ENCODE measurements around the gene FASTK.
A peak's percentile ranks its signal among the peaks of the same experiment; 100 is the strongest.

Gene FASTK

DNA sequence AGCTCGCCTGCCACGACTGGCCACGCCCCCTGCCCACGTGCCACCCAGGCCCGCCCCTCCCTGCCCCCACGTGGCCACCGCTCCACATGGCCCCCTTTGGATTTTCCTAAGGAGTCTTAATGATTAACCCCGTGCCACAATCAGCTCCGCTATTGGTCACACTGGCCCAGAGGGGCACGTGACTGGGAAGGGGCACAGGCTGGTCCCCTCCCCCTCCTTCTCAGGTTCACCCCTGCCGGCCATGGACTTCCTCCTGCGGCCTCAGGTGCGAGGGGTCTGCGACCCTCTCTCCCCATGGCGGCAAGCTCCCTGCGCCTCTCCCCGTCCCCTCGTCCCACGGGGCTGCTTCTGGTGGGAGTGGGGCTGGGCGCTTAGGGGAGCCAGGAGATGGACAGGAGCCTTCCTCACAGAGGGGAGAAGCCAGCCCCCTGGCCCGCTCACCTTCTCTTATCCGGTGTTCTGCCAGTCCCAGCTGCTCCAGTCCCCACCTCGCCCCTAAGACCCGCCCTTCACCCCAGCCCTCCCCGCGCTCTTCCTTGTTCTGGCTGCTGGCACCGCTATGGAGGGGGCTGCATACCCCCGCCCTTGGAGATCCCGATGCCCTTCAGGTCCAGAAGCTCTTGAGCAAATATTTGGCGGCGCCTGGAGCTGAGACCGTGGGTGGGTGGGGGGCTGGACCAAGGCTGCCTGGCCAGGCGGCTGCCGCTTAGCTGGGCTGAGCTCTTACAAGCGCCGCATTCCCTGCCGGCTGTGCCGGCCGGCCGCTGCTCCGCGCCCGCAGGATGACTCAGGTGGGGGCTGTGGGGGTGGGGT, 18.0 kb downstream of the FASTK start:
- TF ChIP-seq, protein P1, sequence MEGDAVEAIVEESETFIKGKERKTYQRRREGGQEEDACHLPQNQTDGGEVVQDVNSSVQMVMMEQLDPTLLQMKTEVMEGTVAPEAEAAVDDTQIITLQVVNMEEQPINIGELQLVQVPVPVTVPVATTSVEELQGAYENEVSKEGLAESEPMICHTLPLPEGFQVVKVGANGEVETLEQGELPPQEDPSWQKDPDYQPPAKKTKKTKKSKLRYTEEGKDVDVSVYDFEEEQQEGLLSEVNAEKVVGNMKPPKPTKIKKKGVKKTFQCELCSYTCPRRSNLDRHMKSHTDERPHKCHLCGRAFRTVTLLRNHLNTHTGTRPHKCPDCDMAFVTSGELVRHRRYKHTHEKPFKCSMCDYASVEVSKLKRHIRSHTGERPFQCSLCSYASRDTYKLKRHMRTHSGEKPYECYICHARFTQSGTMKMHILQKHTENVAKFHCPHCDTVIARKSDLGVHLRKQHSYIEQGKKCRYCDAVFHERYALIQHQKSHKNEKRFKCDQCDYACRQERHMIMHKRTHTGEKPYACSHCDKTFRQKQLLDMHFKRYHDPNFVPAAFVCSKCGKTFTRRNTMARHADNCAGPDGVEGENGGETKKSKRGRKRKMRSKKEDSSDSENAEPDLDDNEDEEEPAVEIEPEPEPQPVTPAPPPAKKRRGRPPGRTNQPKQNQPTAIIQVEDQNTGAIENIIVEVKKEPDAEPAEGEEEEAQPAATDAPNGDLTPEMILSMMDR (IDR thresholded peaks at IDR 0.05): no peak

DNA sequence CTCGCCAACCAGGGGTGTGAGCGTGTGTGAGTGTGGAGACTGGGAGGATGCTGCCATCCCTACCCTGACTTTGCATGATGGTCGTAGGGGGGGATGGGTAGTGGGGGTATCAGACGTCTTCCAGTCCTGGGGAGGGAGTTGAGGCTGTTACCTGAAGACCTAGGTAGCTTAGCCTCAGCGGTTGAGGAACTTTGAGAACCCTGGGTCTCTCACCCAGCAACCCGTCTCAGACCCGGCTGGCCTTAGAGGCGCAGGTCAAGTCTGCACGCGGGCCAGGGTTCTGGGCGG, 18.6 kb downstream of the FASTK start:
- TF ChIP-seq, protein P1 (IDR thresholded peaks at IDR 0.05): no peak

DNA sequence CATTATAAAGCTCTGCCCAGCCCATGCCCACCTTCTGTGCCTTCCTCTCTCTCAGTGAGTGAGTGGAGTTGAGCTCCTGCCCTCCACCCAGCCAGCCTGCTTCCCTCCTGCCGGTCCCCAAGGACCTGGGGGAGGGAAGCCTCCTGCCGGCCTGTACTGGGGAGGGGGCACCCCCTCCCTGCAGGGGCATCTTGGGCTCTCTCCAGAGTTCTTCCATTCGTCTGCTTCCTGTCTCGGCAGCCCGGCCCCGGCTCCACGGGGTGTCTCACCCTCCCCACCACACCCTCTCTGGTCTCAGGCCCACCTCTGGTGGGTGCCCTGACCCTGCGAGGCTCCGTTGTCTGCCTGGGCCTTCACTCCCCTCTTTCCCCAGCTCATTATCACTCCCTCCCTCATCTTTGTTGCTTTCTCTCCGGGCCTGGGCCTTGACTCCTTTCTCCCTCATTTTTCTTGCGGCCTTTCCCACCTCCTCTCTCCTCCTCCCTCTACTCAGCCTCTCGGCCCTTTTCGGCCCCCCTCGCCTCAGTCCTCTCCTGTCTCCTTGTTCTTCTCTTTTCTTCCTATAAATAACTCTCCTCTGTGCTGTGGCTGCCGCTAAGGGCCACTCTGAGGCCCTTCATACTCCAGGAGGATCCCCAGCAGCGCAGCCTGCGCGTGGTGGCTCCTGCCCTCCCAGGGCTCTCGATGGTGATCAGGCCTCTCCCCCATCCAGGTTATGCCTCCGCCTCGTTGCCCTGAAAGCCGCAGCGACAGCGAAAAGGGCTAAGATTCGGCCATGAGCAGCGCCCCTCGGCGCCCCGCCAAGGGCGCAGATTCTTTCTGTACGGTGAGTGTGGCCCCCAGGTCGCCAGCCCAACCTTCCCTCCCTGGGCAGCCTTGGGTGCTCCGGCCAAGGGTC, 19.1 kb downstream of the FASTK start:
- TF ChIP-seq, protein P1 (IDR thresholded peaks at IDR 0.05): no peak

DNA sequence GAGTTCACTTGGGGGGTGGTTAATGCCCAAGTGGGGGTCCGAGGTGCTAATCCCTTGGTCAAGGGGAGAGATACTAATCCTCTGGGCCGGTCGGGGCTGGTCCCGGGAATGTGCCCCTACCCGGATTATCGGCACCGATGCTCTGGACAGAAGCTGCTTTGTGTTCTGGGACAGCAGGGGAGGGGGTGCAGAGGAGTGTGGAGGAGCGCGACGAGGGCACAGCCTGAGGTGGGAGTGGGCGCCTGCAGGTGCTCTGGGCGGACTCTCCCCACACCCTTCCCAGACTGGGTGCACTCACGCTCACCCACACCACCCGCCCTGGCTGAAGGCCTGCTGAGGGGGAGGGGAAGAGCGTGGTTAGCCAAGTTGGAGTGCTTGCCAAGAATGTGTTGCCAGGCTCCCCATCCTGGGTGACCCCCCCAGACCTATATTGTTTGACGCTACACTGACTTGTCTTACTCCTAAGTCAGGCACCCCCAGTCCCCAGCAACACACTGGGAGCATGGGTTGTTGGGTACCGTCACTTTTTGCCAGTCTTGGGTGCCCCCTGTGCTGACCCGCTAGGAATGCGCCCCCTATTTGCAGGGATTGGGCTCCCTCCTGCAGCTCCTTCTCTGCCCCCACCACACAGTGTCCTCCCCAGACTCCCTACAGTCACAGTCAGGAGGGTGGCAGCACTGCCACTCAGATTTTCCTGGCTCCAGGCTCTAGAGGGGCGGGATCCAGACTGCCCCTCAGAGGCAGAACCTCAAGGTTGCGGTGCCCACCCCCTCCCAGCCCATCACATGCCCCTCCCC, 20.0 kb downstream of the FASTK start:
- TF ChIP-seq, protein P1 (IDR thresholded peaks at IDR 0.05): no peak

DNA sequence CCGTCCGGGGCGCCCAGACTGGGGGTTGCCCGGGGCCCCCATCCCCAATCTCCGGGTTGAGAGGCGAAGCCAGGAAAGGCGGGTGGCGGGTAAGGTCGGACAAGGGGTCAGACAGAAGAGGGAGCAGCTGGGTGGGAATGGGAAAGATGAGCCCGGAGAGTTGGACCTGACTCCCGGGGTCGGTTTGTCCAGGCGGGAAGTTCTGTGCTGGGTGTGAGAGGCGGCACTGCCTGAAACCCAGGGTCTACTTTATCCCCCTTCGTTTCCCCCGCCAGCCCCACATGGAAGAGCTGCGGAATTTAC, 20.5 kb downstream of the FASTK start:
- TF ChIP-seq, protein P1 (IDR thresholded peaks at IDR 0.05): no peak; the same call in 1 of the 2 replicates

DNA sequence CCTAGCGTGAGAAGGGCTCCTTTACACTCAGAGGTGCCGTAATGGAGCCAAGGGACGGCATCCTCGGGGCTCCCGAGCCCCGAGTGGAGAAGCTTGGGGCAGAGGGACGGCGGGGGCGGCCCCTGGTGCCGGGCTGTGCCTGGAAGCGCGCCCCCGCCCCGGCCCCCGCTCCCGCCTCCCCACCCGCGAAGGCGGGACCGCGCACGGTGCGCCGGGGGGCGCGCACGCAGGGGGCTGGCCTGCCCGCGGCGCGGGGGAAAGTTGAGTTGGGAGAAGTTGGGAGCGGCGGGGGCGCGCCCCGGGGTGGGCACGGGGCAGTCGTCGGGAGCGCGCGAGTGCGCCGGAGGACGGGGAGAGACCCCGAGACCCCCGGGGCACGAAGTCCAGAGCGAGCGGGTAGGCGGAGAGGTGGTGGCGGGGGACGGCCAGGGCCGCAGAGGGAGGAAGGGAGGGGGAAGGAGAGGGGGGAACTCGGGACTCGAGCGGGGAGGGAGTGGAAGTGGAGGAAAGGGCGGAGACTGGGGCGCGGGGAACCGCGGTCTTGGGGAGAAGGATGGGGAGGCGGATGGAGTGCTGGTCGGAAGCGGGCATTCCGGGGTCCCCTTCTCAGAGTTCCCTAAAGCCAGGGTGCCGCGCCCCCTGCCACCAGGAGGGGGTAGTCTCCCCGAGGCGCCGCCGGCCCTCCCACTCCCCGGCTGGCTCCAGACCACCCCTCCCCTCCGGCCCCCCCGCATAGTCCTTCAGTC, 21.1 kb downstream of the FASTK start, which contains the start of gene SLC4A2:
Gene SLC4A2 (plus strand): TSS at position 223 of the 746 bp plus-strand sequence. CDS start 2,399 bp downstream, outside the sequence.
- TF ChIP-seq, protein P1 (IDR thresholded peaks at IDR 0.05): peak; percentile 26
